HCT116 (cell line): ENCODE results near the gene CDKL5. TPM values are rescaled to one million over a fixed set of nuclear protein-coding genes. Genes with fewer than 3 reads are reported as not detected.

Experiments
- ATAC-seq: fragments of 200-7000 bp; cut with Tn5 transposase; 2 replicates; pipeline ENCODE4 v1.9.1; 2020; ENCODE audit warnings: mild to moderate bottlenecking, moderate library complexity
- BruUV-seq: library from RNA; stranded (reverse); fragments of 400-500 nt; replicated peaks from 2 replicates; lab custom pipeline; 2021; lab: Mats Ljungman, UMichigan
- CTCF ChIA-PET: fragments of 300-600 bp; sonication (Branson Sonifier 250); formaldehyde crosslinking; loops from one replicate; lab custom pipeline; 2021; ENCODE audit warnings: antibody characterized with exemption; lab: Charles Lee
- POLR2A ChIA-PET: fragments of 300-600, 350-600 bp; sonication (Branson Sonifier 250); formaldehyde crosslinking; loops from one replicate; lab custom pipeline; 2021; ENCODE audit warnings: antibody characterized with exemption; lab: Charles Lee
- RAD21 ChIA-PET, 2 experiments: fragments of 300-600 bp; sonication (Branson Sonifier 250); formaldehyde crosslinking; loops; one replicate each; lab custom pipeline; 2023; ENCODE audit warnings: low total read pairs in 2 of 2; ENCODE audit not compliant: uncharacterized antibody in 2 of 2, unreplicated experiment in 2 of 2, low non-redundant PET in 1 of 2; lab: Charles Lee
- DNase-seq: peaks from one replicate; pipeline ENCODE4 v3.0.0-alpha.2; 2010; ENCODE audit warnings: low read depth, low spot score
- H2AFZ ChIP-seq: fragments of 200-600 bp; shearing (Covaris generic), sonication (generic); 2 replicates; pipeline ENCODE4 v1.6.1; 2017; ENCODE audit warnings: low read depth, mixed run types, mixed read lengths, antibody characterized with exemption, low read length; ENCODE audit not compliant: poor library complexity, severe bottlenecking
- H3K27ac ChIP-seq: 2 replicates; pipeline ENCODE4 v1.5.1; 2012; ENCODE audit warnings: low read depth, low read length
- H3K27me3 ChIP-seq: fragments of 200-600 bp; sonication (generic); 2 replicates; pipeline ENCODE4 v1.6.1; 2016; ENCODE audit warnings: mixed run types, low read length, mixed read lengths; ENCODE audit not compliant: insufficient read depth
- H3K36me3 ChIP-seq, 2 experiments: fragments of 200-500 bp in 1 of 2; fragments of 200-600 bp in 1 of 2; sonication (Bioruptor generic) in 1 of 2; sonication (generic) in 1 of 2; 2 replicates each; pipeline versions ENCODE4 v1.5.1 to v1.6.1; 2014 to 2016; ENCODE audit warnings: low read length in 2 of 2, inconsistent platforms in 1 of 2, mixed read lengths in 1 of 2, mixed run types in 1 of 2; ENCODE audit not compliant: insufficient read depth in 2 of 2, control insufficient read depth in 1 of 2
- H3K4me1 ChIP-seq, 2 experiments: fragments of 200-600 bp in 1 of 2; sonication (generic) in 1 of 2; 2 replicates each; pipeline versions ENCODE4 v1.5.1 to v1.6.1; 2012 to 2017; ENCODE audit warnings: low read length in 2 of 2, inconsistent platforms in 1 of 2, mild to moderate bottlenecking in 1 of 2, mixed read lengths in 1 of 2, mixed run types in 1 of 2, moderate library complexity in 1 of 2; ENCODE audit not compliant: insufficient read depth in 2 of 2, control insufficient read depth in 1 of 2
- H3K4me2 ChIP-seq: fragments of 200-600 bp; sonication (generic); 2 replicates; pipeline ENCODE4 v1.6.1; 2017; ENCODE audit warnings: mixed run types, low read length, mixed read lengths
- H3K4me3 ChIP-seq, 2 experiments: fragments of 200-600 bp in 1 of 2; sonication (generic) in 1 of 2; replicated peaks in 1 of 2; 2 replicates each; pipeline ENCODE4 v1.5.1; 2011 to 2016; ENCODE audit warnings: low read length in 2 of 2, control low read depth in 1 of 2, low read depth in 1 of 2, mild to moderate bottlenecking in 1 of 2, mixed read lengths in 1 of 2, mixed run types in 1 of 2
- H3K79me2 ChIP-seq: fragments of 200-600 bp; sonication (generic); 2 replicates; pipeline ENCODE4 v1.6.1; 2017; ENCODE audit warnings: mild to moderate bottlenecking, mixed run types, low read length, moderate library complexity, mixed read lengths; ENCODE audit not compliant: insufficient read depth
- H3K9ac ChIP-seq: fragments of 200-600 bp; sonication (generic); 2 replicates; pipeline ENCODE4 v1.6.1; 2016; ENCODE audit warnings: low read length, mixed read lengths
- H3K9me2 ChIP-seq: fragments of 200-600 bp; sonication (generic), shearing (Covaris generic); 2 replicates; pipeline ENCODE4 v1.6.1; 2017; ENCODE audit warnings: mixed run types, mild to moderate bottlenecking, moderate library complexity; ENCODE audit not compliant: insufficient read depth
- H3K9me3 ChIP-seq, 2 experiments: fragments of 200-500 bp in 1 of 2; fragments of 200-600 bp in 1 of 2; sonication (Bioruptor generic) in 1 of 2; sonication (generic) in 1 of 2; 2 replicates each; pipeline ENCODE4 v1.6.1; 2014 to 2017; ENCODE audit warnings: low read length in 2 of 2, mixed read lengths in 2 of 2, inconsistent platforms in 1 of 2, low read depth in 1 of 2, mild to moderate bottlenecking in 1 of 2, mixed run types in 1 of 2, moderate library complexity in 1 of 2; ENCODE audit not compliant: control insufficient read depth in 1 of 2, insufficient read depth in 1 of 2
- H4K20me1 ChIP-seq: fragments of 200-600 bp; sonication (generic), shearing (Covaris generic); 2 replicates; pipeline ENCODE4 v1.6.1; 2017; ENCODE audit warnings: mixed run types, mild to moderate bottlenecking, moderate library complexity; ENCODE audit not compliant: insufficient read depth
- ATF3 ChIP-seq: IDR thresholded peaks from 2 replicates; pipeline ENCODE4 v1.6.1; 2012
- CTCF ChIP-seq, 3 experiments: fragments of 200-600 bp in 1 of 3; sonication (generic) in 1 of 3; IDR thresholded peaks in 2 of 3; conservative IDR thresholded peaks in 1 of 3; 2 replicates each; pipeline ENCODE4 v1.5.1; 2012 to 2017; ENCODE audit warnings: low read depth in 2 of 3, low read length in 2 of 3, antibody characterized with exemption in 1 of 3, borderline replicate concordance in 1 of 3, control low read depth in 1 of 3, mild to moderate bottlenecking in 1 of 3, mixed read lengths in 1 of 3, mixed run types in 1 of 3, moderate library complexity in 1 of 3; ENCODE audit not compliant: insufficient read depth in 1 of 3
- ELF1 ChIP-seq: IDR thresholded peaks from 2 replicates; pipeline ENCODE4 v1.6.1; 2012; ENCODE audit warnings: low read depth, borderline replicate concordance
- EZH2 ChIP-seq: fragments of 200-600 bp; sonication (generic); IDR thresholded peaks from 2 replicates; pipeline ENCODE4 v1.6.1; 2017; ENCODE audit warnings: antibody characterized with exemption, mixed run types
- FOSL1 ChIP-seq: IDR thresholded peaks from 2 replicates; pipeline ENCODE4 v1.6.1; 2012; ENCODE audit warnings: low read depth
- JUND ChIP-seq: IDR thresholded peaks from 2 replicates; pipeline ENCODE4 v1.6.1; 2012
- MAX ChIP-seq: IDR thresholded peaks from 2 replicates; pipeline ENCODE4 v1.6.1; 2012
- POLR2A ChIP-seq: IDR thresholded peaks from 2 replicates; pipeline ENCODE4 v1.7.0; 2011; ENCODE audit warnings: borderline replicate concordance; ENCODE audit not compliant: insufficient read depth, insufficient read length; ENCODE audit errors: extremely low read depth
- REST ChIP-seq: IDR thresholded peaks from 2 replicates; pipeline ENCODE4 v1.6.1; 2012; ENCODE audit warnings: low read depth
- SIN3A ChIP-seq: IDR thresholded peaks from 2 replicates; pipeline ENCODE4 v1.6.1; 2012; ENCODE audit warnings: low read depth
- SRF ChIP-seq: IDR thresholded peaks from 2 replicates; pipeline ENCODE4 v1.6.1; 2012; ENCODE audit warnings: low read depth
- YY1 ChIP-seq: IDR thresholded peaks from 2 replicates; pipeline ENCODE4 v1.6.1; 2011; ENCODE audit warnings: low read length, low read depth, moderate library complexity, mild to moderate bottlenecking; ENCODE audit not compliant: insufficient replicate concordance; ENCODE audit errors: extremely low read depth
- intact Hi-C: fragments of 100-400 bp; cut with micrococcal nuclease; formaldehyde crosslinking; loops from 2 replicates; pipeline ENCODE4 v1.10.0; 2022
- total RNA-seq: library from RNA; stranded (reverse); gene quantifications from one replicate; pipeline ENCODE4 v1.2.1, GENCODE V29; 2021; ENCODE audit not compliant: unreplicated experiment

Gene CDKL5
- total RNA-seq, 1 experiment from 2014 or later, result 2.5 TPM

- POLR2A ChIA-PET, result no interaction called here
- Histone ChIP-seq H3K4me2 (no peak overlapping the region), H3K9ac (no peak overlapping the region), H3K27ac (no peak overlapping the region), H3K4me1 (no peaks in the 10 kb centered on the region), H4K20me1 (no peaks in the 10 kb centered on the region), H3K36me3 (no peaks in the 10 kb centered on the region), H3K9me3 (no peaks in the 10 kb centered on the region), H2AFZ (no peak overlapping the region), H3K27me3 (no peaks in the 10 kb centered on the region), H3K79me2 (no peaks in the 10 kb centered on the region), H3K9me2 (no peaks in the 10 kb centered on the region), H3K4me3 (no peak overlapping the region)
- intact Hi-C loops, result no loop called here
- RAD21 ChIA-PET, result no interaction called here
- CTCF ChIA-PET, result no interaction called here
- DNase-seq, result no peak
- TF ChIP-seq SIN3A (no peak), SRF (no peak), FOSL1 (no peak), CTCF (IDR thresholded peaks at IDR 0.05 in 2 of 3, conservative IDR thresholded peaks at IDR 0.05 in 1 of 3; ENCODE audit: borderline replicate concordance in 1 of 3, insufficient read depth in 1 of 3, low read depth in 2 of 3, low read length in 2 of 3) (peak in 2 of 3 experiments; percentile 27 to 28; a peak in 3 of 6 replicates)
- peak; percentile 85 for ATAC-seq
- BruUV-seq, result no TSS peak
Observed at GRCh38 chrX:18664947-18665346, 239.5 kb downstream of the CDKL5 start.

GRCh38 chrX:18666614-18667013 lies 241.2 kb downstream of the CDKL5 start:
- CTCF ChIA-PET, result no interaction called here
- no TSS peak for BruUV-seq
- H3K4me2 ChIP-seq, result no peak overlapping the region
- no peaks in the 10 kb centered on the region for H3K36me3 ChIP-seq
- no peaks in the 10 kb centered on the region for H3K9me3 ChIP-seq
- H3K9ac ChIP-seq, result no peak overlapping the region
- RAD21 ChIA-PET, result no interaction called here
- no peak overlapping the region for H3K27ac ChIP-seq
- no peaks in the 10 kb centered on the region for H4K20me1 ChIP-seq
- H2AFZ ChIP-seq, result no peak overlapping the region
- no peak for ATAC-seq
- no peak overlapping the region for H3K4me3 ChIP-seq
- no peaks in the 10 kb centered on the region for H3K79me2 ChIP-seq
- no peaks in the 10 kb centered on the region for H3K9me2 ChIP-seq
- intact Hi-C loops, result no loop called here
- DNase-seq, result no peak
- POLR2A ChIA-PET, result no interaction called here
- no peaks in the 10 kb centered on the region for H3K27me3 ChIP-seq
- TF ChIP-seq MAX (no peak), REST (no peak), JUND (no peak), SRF (no peak), EZH2 (no peak), YY1 (no peak), SIN3A (no peak), ATF3 (no peak), POLR2A (no peak), ELF1 (no peak)
- TF ChIP-seq, all 23 proteins: peak for 0
- H3K4me1 ChIP-seq, result no peaks in the 10 kb centered on the region
